ENCODE results near the gene SIRT4. TPM values are rescaled to one million over a fixed set of nuclear protein-coding genes. Genes with fewer than 3 reads are reported as not detected.

SIRT4 gene
- total RNA-seq, 2 donors from 2014 or later = 0.99 to 6.2 TPM

GRCh38 chr12:120323772-120324171 lies 21.7 kb downstream of the SIRT4 start:
- Histone ChIP-seq H3K4me1 (peaks cover 67% of the 10 kb centered on the region), H3K4me3 (peak overlapping the region in 1 of 2 donors; percentile 13), H3K9me3 (no peaks in the 10 kb centered on the region), H3K36me3 (replicated peaks in 1 of 2; ENCODE audit: insufficient read depth in 1 of 2, low read depth in 2 of 2) (peaks cover 0 to 5% of the 10 kb centered on the region in 2 donors), H3K27me3 (no peaks in the 10 kb centered on the region), H3K27ac (peak overlapping the region; percentile 65 to 98 (median 98))
- no peak for DNase-seq
- WGBS, 2 donors = 30 to 36% methylated on average over 2 of the region's 2 CpGs
- intact Hi-C loops (cut with DNase I) = no loop called here
- no peak for ATAC-seq
- TF ChIP-seq CTCF (IDR thresholded peaks at IDR 0.05) (no peak), POLR2A (IDR thresholded peaks at IDR 0.05) (no peak)

- peak overlapping the region; percentile 70 to 98 (median 98) for H3K27ac ChIP-seq
- no peaks in the 10 kb centered on the region for H3K9me3 ChIP-seq
- no peaks in the 10 kb centered on the region for H3K27me3 ChIP-seq
- peaks cover 0 to 5% of the 10 kb centered on the region in 2 donors for H3K36me3 ChIP-seq (replicated peaks in 1 of 2; ENCODE audit: insufficient read depth in 1 of 2, low read depth in 2 of 2)
- intact Hi-C loops (cut with DNase I) = no loop called here
- TF ChIP-seq POLR2A (IDR thresholded peaks at IDR 0.05) = peak; percentile 32 to 90 (median 83)
- TF ChIP-seq CTCF (IDR thresholded peaks at IDR 0.05) = no peak
- peak overlapping the region in 1 of 2 donors; percentile 57 for H3K4me3 ChIP-seq
- ATAC-seq (peak; percentile 52), DNase-seq (peak; percentile 86 to 96 (median 92))
- H3K4me1 ChIP-seq = peaks cover 68% of the 10 kb centered on the region
- WGBS, 2 donors = 28 to 34% methylated on average over 9 of the region's 9 CpGs
These were observed 22.8 kb downstream of the SIRT4 start for GRCh38 chr12:120324841-120325417.

- Histone ChIP-seq H3K36me3 (replicated peaks in 1 of 2; ENCODE audit: insufficient read depth in 1 of 2, low read depth in 2 of 2) (peaks cover 0 to 4% of the 10 kb centered on the region in 2 donors), H3K9me3 (no peaks in the 10 kb centered on the region), H3K4me1 (peaks cover 67% of the 10 kb centered on the region), H3K27me3 (no peaks in the 10 kb centered on the region), H3K27ac (peak within 1 kb of the TSS; percentile 78 to 98 (median 98)), H3K4me3 (peak within 1 kb of the TSS; percentile 30 to 57)
- 12 to 13% methylated on average over 5 of the region's 5 CpGs for WGBS, 2 donors
- TF ChIP-seq CTCF (IDR thresholded peaks at IDR 0.05) (peak in 1 of 7 experiments; percentile 0), POLR2A (IDR thresholded peaks at IDR 0.05) (peak; percentile 66 to 99 (median 98))
- DNase-seq = peak; percentile 89 to 95 (median 92)
- peak; percentile 68 for ATAC-seq
- intact Hi-C loops (cut with DNase I) = no loop called here
These were observed 25.5 kb downstream of the SIRT4 start, which contains the start of gene PLA2G1B for GRCh38 chr12:120327593-120327992. Gene PLA2G1B, minus strand, starts transcription at chr12:120327779. Its CDS starts 26 bp downstream, at chr12:120327753.

- Histone ChIP-seq H3K27me3 (no peaks in the 10 kb centered on the region), H3K36me3 (replicated peaks in 1 of 2; ENCODE audit: insufficient read depth in 1 of 2, low read depth in 2 of 2) (no peaks in the 10 kb centered on the region), H3K27ac (peak overlapping the region; percentile 78 to 98 (median 98)), H3K9me3 (no peaks in the 10 kb centered on the region), H3K4me3 (no peak overlapping the region), H3K4me1 (peaks cover 67% of the 10 kb centered on the region)
- TF ChIP-seq CTCF (IDR thresholded peaks at IDR 0.05) = no peak
- TF ChIP-seq POLR2A (IDR thresholded peaks at IDR 0.05) = no peak
- WGBS, 2 donors = 17 to 25% methylated on average over 4 of the region's 4 CpGs
- ATAC-seq (no peak), DNase-seq (no peak)
- intact Hi-C loops (cut with DNase I) = no loop called here
These were observed 26.1 kb downstream of the SIRT4 start for GRCh38 chr12:120328228-120328627.

GRCh38 chr12:120331390-120331789 lies 29.3 kb downstream of the SIRT4 start:
- Histone ChIP-seq H3K36me3 (replicated peaks in 1 of 2; ENCODE audit: insufficient read depth in 1 of 2, low read depth in 2 of 2) (no peaks in the 10 kb centered on the region), H3K27me3 (no peaks in the 10 kb centered on the region), H3K27ac (peak overlapping the region; percentile 95 to 98 (median 96)), H3K9me3 (no peaks in the 10 kb centered on the region), H3K4me1 (peaks cover 63% of the 10 kb centered on the region), H3K4me3 (no peak overlapping the region)
- ATAC-seq (no peak), DNase-seq (peak in 1 of 4 donors; percentile 59)
- WGBS, 2 donors = 14 to 27% methylated on average over 3 of the region's 3 CpGs
- intact Hi-C loops (cut with DNase I) = no loop called here
- no peak for TF ChIP-seq CTCF (IDR thresholded peaks at IDR 0.05)
- TF ChIP-seq POLR2A (IDR thresholded peaks at IDR 0.05) = no peak

All from body of pancreas (tissue), 4 donors.